NCI-H187 (cell line): ENCODE measurements around the gene VSIG10L2.
"Not testable (repeated sequence)": the region's sequence is repeated elsewhere in the genome, so short reads cannot be mapped to it uniquely, and the experiment has no call there.

ENCODE experiments used
- DNase-seq, 2 experiments: peaks; one replicate each; lab custom pipeline; 2025; lab: John Stamatoyannopoulos, UW

The VSIG10L2 gene

DNA sequence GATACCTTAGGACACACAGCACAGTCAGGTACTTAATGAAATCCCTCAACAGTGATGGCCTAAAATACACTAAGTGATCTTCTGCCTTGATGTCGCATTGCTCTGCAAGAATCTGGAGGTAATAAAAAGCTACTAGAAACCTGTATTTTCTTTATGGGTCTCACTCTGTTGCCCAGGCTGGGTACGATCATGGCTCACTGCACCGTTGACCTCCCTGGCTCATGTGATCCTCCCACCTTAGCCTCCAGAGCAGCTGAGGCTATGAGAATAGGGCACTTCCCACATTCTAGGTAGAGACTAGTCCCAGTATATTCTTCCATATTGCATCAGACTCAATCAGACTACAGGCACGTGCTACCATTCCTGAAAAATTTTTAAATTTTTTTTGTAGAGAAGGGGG, 21.7 kb downstream of the VSIG10L2 start:
- no peak for DNase-seq

DNA sequence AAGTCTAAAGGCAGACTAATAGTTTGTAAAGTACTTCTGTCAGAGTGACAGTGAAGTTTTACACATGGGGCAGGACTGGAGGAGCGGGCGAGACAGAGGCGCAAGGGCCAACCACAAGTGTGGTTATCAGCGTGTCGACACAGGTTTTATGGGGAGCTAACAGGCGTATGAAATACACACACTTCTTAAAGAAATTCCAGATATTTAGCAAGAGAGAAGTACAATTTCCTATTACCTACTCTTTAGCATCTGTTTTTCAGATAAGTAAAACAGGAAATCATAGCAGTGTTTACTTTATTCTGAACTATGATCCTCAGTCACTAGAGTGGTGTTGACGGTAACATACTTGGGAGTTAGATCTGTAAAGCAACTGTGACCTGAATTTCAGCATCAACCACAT, 22.5 kb downstream of the VSIG10L2 start:
- no peak for DNase-seq

DNA sequence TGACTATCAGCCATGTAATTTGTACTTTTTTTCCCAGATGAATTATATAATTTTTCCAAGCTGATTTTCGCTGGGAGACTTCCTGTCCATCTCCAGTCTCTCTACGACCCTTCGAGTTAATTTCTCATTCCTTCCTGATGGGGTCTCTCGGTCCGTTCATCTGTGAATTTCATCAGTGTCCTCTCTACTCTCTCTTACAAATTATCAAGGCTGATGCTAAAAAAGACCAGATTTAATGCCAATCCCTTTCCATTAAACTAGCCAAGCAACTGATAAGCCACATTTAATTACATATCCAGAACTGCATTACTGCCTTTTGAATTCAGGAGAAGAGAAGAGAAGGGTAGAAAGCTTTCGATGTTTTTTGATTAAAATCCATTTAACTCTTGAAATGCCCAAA, 25.8 kb downstream of the VSIG10L2 start:
- no peak for DNase-seq

DNA sequence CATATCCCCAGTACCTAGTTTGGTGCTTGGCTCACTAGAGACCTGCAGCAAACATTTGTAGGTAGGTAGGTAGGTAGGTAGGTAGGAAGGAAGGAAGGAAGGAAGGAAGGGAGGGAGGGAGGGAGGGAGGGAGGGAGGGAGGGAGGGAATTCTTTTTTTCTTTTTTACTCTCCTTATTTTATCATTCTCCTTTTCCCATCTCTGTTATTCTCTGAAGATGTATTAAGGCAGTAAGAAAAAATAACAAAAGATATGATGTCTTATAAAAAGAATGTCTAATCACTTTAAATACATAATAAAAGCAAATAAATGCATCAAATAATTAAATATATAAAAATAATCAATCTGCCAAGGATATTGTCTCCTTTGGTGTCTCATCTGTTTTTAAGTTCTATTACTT, 28.4 kb downstream of the VSIG10L2 start:
- DNase-seq: no peak

DNA sequence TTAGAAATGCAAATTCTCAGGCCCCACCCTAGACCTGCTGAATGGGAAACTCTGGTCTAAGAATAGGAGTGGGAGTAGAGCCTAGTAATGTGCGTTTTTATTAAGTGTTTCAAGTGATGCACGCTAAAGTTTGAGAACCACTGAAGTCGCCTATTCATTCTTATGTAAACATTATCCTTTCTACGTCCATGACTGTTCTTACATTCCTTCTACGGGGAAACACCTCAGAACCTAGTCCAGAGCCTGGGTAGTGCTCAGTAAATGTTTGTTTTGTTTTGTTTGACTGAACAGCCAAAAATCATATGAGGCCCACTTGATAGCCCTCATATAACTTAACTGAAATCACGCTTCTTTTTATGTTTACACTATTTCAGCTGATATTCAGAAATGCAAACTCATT, 29.8 kb downstream of the VSIG10L2 start:
- no peak for DNase-seq

DNA sequence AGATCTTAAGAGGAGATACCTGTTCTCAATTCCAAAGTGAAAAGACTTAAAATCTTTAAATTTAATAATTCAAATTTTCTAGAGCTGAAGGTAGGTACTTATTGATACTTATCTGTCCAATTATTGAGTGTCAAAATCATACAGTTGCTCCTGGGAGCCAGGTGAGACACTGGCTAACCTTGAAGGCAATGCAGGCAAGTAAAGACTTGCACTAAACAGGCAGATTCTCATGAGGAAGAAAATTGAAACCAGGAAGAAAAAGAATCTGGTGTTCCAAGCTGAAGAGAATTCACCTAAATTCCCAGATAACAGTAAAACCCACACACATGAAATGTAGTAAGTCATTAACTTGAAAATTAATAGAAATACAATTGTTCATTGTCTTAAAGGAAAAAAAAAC, 30.3 kb downstream of the VSIG10L2 start:
- DNase-seq: no peak

DNA sequence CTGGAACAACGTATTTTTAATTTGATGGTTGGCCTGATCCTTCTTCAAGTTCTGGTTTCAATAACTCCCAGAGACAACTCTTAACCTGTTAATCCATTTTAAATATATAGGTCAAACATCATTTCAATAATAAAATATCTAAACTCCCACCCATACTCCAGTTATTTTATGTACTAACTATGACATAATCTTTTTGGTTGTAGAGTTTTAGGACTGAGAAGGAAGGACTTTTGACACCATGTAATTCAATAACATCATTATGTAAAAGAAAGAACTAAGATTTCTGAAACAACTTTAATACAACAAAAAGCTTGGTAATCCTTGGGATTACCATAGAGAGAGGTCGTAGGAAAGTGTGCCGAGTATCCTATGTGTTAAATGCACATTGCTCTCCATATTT, 31.5 kb downstream of the VSIG10L2 start:
- no peak for DNase-seq

DNA sequence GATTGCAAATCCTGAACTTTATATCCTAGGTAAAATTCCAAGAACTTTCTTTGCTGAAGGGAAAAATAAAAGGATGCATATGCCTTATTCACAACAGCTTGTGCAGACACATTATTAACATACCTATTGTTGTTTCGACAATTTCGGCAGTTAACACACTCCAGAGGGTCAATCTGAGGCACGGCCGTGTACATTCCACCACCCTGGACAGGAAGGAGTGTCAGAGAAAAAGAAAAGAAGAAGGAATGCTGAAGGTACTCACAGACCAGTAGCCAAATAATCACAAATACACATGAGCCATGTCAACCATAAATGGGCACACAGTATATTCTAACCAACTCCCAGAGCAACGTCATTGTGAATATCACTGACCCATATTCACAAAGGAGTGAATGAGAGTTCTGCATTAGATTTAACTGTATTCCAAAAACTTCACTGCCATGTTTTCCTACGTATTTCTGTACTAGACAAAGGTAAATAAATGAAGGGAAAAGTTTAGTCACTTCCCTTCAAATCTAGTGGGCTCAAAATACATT, 32.4 kb downstream of the VSIG10L2 start:
- DNase-seq: no peak

DNA sequence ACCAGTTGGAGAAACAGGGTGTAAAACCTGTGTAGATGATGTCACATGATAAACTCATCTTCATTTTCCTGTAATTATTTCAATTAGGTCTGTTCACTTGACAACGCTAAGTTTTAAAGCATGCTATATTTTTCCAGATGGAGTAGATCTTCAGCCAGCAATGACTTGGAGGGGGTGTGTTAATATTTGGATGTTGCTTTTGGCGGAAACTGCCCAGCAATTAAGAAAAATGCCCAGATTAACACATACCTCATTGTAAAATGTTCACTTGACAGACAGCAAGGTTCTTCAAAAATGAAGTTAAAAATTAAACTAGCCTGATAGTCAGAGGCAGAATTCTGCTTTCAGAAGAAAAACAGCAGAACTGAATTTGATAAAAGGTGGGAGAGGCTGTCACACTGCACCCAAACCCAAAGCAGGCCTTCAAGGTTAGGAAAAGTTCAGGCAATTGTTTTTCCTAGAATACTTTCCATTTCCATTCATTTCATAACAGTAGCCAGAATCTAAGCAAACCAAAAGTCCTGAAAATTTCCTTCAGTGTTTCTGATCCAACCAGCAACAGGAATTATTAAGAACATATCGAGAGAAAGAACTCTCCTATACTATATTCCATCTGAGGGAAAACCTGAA, 33.0 kb downstream of the VSIG10L2 start:
- no peak for DNase-seq

DNA sequence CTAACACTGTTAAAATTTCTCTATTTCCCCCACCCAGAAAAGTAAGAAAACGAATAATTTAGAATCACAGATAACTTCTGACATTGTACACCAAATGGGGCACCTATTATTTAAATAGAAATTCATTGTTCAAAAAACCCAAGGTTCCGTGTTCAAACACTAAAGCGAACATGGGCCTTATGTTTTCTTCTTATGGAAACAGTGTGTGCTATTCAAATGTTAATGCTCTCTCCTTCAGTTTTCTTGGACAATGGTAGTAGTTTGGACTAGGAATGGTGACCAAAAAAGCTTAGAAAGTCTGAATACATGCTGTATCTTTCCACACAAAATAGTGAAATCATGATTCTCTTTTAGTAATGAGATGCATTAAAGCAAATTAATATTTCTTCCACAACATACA, 33.7 kb downstream of the VSIG10L2 start:
- DNase-seq: no peak

DNA sequence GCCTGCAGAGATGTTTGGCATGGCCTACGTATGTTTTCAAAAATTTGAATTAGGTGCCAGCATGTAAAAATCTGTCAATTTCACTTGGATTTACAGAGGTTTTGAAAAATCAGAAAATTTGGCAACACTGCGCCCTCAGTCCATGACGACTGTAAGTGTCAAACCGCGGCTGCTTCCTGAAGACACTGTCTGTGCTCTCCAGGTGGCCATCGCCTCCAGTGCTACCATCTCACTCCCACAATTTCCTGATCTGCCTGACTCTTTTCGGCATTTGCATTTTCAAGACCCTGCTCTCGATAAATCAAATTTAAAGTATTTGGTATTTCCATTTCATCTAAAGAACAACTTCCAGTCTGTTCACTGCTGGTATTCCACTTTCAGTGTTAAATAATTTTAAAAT, 34.6 kb downstream of the VSIG10L2 start:
- DNase-seq: no peak

DNA sequence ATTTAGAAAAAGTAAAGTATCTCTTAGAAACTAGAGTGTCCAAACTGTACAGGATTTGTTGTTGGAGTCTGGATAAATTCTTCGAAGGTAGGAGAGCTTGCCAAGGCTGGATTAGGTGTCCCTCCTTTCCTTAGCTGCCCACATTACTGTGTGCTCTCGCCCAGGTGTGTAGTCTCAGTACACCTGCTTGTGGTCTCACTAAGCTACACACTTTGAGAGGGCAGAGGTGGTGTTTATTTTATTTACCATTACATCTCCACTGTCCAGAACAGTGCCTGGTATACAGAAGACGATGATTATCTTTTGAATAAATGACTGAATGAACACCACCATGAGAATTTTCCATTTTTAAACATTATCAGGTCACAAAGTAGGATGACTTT, 36.5 kb downstream of the VSIG10L2 start:
- DNase-seq: no peak

DNA sequence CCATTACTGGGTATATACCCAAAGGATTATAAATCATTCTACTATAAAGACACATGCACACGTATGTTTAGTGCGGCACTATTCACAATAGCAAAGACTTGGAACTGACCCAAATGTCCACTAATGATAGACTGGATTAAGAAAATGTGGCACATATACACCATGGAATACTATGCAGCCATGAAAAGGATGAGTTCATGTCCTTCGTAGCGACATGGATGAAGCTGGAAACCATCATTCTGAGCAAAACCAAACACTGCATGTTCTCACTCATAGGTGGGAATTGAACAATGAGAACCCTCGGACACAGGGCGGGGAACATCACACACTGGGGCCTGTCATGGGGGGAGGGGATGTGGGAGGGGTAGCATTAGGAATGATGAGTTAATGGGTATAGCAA, 40.1 kb downstream of the VSIG10L2 start:
- not testable (repeated sequence) for DNase-seq

DNA sequence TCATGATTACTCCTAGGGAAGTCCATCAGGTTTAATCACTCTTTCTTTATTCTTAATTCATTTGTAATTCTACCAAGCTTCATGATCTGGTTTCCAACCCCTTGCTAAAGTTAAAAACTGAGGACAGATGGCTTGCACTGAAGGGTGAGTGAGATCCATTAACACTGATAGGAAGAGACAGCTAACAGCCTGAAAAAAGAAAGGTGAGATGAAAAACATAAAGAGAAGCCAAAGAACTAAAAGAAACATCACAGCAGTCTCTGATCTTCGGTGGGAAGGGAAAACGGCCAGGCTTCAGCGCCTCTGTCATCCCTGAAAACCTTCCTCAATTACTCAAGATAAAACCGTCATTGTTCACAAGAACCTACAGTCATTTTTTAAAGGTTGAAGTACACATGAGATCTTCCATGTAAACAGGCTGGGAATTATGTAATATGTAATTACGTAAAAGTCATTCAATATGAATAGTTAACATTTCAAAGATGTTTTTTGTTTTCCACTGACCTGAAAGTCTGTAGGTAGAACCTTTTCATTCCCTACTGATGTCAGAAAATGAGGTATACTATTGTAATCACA, 41.3 kb downstream of the VSIG10L2 start:
- no peak for DNase-seq

DNA sequence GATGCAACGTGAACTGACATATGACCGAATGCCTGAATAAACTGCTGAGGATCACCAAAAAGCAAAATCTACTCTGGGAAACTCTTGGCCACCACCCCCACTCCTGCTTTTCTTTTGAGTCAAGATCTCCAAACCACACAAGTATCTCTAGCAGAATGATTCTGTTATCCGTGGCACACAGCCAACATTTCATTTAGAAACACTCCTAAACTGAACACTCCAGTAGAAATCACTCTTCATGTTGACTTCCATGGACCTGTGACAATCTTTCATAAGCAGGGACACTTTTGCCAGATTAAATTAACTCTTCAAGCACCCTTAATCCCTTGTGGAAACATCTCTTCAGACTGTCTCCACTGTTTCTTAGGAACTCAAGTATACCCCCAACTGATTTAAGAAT, 44.4 kb downstream of the VSIG10L2 start:
- peak; percentile 73 to 78 for DNase-seq

DNA sequence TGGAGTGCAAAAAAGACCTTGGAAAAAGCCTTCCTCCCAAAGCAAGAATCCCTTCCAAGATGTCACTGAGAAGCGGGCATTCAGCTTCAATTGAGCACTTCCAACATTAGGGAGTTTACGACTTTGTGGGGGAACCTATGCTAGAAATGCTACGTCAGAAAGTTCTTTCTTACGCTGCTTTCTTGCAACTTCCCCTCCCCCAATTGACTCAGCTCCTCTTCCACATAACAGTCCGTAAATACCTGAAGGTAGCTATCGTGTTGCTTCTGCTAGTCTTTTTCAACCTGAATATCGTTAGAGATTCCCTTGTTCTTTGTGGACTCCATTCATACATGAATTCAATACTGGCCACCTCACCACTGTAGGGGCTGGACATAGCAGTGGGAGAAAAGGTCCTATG, 47.0 kb downstream of the VSIG10L2 start:
- DNase-seq: no peak

DNA sequence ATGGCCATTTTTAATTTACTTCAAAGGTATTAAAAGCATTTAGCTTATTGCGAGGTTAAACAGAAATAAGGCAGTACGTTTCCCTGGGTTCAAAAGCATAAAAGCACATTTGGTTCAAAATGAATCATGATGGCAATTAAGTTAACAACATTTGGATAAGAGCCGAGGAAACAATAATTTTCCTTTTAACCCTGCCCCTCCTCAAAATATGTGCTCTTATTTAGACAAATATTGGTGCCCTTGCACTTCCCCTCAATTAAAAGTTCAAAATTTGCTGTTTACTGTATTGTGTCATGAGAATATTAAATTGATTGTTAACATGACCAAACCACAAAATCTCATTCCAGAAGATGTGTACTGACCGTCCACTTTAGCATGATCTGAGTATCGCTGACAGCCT, 48.7 kb downstream of the VSIG10L2 start:
- DNase-seq: no peak

DNA sequence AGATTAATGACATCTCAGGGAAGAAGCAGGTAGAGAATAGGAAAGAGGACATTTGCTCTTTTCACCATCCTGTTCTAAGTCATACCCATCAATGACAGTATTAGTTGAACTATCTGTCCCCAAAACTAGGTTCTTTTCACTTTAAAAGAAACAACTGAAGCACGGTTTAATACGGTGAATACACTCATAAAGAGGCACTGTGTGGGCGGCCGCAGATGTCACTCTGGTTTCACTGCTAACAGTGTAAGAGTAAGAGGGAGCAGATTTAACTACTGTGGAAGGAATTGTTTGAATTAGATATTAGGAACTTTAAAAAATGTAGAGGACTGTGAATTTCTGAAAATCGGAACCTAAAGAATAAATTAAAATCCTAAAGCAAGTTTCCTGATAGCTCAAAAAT, 49.5 kb downstream of the VSIG10L2 start:
- DNase-seq: no peak

DNA sequence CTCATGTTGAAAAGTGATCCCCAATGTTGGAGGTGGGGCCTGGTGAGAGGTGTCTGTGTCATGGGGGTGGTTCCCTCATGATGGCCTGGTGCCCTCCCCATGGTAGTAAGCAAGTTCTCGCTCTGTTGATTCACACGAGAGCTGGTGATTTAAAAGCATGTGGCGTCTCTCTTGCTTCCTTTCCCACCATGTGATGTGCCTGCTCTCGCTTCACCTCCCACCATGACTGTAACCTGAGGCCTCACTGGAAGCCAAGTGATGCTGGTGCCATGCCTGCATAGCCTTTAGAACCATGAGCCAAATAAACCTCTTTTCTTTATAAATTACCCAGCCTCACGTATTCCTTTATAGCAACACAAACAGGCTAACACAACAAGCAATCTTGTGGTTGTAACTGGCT, 52.4 kb downstream of the VSIG10L2 start:
- no peak for DNase-seq

DNA sequence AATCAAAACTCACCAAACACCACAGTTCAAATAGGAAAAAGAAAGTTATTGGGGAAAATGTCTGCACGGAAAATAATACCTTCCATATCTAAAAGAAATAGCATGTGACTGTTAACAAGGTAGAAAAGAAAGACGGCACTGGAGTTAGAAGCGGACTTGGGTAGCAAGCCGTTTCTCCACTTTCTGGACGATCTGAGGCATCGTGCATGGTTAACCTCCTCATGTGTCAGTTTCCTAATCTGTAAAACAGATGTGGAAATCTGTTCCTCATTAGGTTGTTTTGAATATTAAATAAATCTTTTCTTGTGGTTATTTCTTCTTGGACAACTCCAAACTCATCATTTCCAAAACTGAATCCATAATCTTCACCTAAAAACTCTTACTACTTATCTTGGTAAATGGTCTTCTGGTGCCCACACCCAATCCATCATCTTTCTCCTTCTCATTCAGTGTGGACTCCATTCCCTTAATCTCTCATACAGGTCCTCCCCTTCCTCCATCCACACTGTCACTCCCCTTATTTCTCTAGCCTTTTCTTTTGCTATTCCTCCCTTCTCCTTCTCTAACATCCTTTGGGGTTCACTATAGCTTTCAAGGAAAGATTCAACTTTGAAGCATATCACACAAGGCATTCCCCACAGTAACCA, 53.5 kb downstream of the VSIG10L2 start:
- DNase-seq: no peak

DNA sequence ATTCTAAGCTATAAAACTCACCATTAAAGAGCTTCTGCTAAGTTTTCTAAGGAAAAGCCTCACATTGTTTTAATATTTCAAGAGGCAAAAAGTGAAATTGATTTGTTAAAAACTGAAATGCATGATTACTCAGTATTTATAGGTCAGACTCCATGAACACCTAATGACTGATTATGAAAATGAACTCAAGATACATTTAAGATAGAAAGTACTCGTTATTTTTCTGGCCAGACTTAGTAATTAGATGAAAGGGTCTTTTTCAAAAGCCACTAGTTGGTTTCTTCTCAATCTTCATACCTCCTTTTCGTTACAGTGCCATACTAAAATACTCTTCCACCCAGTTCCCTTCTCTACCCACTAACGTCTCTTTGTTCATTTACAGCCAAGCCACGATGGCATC, 56.3 kb downstream of the VSIG10L2 start:
- DNase-seq: no peak
